T-helper 2 cell treated with Interferon-gamma antibody and Interleukin-4, amounts not matched to agents 100 ng/mL and 5 ng/mL, for 36 hours (primary cell): ENCODE results near the gene KLK12. TPM values are rescaled to one million over a fixed set of nuclear protein-coding genes. Genes with fewer than 3 reads are reported as not detected.
"Not testable (repeated sequence)": the region's sequence is repeated elsewhere in the genome, so short reads cannot be mapped to it uniquely, and the experiment has no call there.

Experiments used
- intact Hi-C: fragments of 100-400 bp; cut with micrococcal nuclease; formaldehyde crosslinking; loops from one replicate; pipeline ENCODE4 v1.15.1; 2023
- total RNA-seq: library from RNA; stranded (reverse); gene quantifications from 2 replicates; pipeline ENCODE4 v1.2.3, GENCODE V29; 2022

KLK12 gene
- total RNA-seq, 1 donor from 2014 or later = not detected

GRCh38 chr19:51016798-51017683 lies 17.8 kb downstream of the KLK12 start:
- intact Hi-C loops = no loop called here

- intact Hi-C loops = no loop called here
Measured at GRCh38 chr19:51015691-51016267, 19.0 kb downstream of the KLK12 start.

GRCh38 chr19:51014242-51014641 lies 20.6 kb downstream of the KLK12 start:
- intact Hi-C loops = no loop called here

GRCh38 chr19:51012661-51013190 lies 22.1 kb downstream of the KLK12 start:
- intact Hi-C loops = no loop called here

GRCh38 chr19:51010066-51010795 lies 24.6 kb downstream of the KLK12 start:
- intact Hi-C loops = no loop called here

- intact Hi-C loops = no loop called here
Measured at GRCh38 chr19:51009061-51009891, 25.5 kb downstream of the KLK12 start.

GRCh38 chr19:51007488-51007887 lies 27.3 kb downstream of the KLK12 start:
- intact Hi-C loops = no loop called here

GRCh38 chr19:51006406-51006805 lies 28.4 kb downstream of the KLK12 start:
- intact Hi-C loops = no loop called here

- intact Hi-C loops = no loop called here
Measured at GRCh38 chr19:51005248-51005647, 29.6 kb downstream of the KLK12 start.

GRCh38 chr19:51003316-51003715 lies 31.5 kb downstream of the KLK12 start:
- intact Hi-C loops = no loop called here

- intact Hi-C loops = no loop called here
Measured at GRCh38 chr19:51002542-51003311, 32.1 kb downstream of the KLK12 start.

GRCh38 chr19:51002089-51002532 lies 32.7 kb downstream of the KLK12 start:
- intact Hi-C loops = no loop called here

- intact Hi-C loops = no loop called here
Measured at GRCh38 chr19:51001515-51001914, 33.3 kb downstream of the KLK12 start, which contains the start of gene KLK8. Gene KLK8 (minus strand): TSS chr19:51001604. CDS start chr19:51001167, 437 bp downstream.

GRCh38 chr19:51000981-51001380 lies 33.8 kb downstream of the KLK12 start:
- intact Hi-C loops = no loop called here

GRCh38 chr19:51000426-51000825 lies 34.4 kb downstream of the KLK12 start:
- intact Hi-C loops = no loop called here

- intact Hi-C loops = no loop called here
Measured at GRCh38 chr19:50998686-50999085, 36.1 kb downstream of the KLK12 start.

- intact Hi-C loops = no loop called here
Measured at GRCh38 chr19:50998061-50998460, 36.7 kb downstream of the KLK12 start.

- intact Hi-C loops = no loop called here
Measured at GRCh38 chr19:50994129-50994528, 40.7 kb downstream of the KLK12 start.

GRCh38 chr19:50992666-50993035 lies 42.2 kb downstream of the KLK12 start:
- intact Hi-C loops = no loop called here

- intact Hi-C loops = not testable (repeated sequence)
Measured at GRCh38 chr19:50984416-50984815, 50.4 kb downstream of the KLK12 start.
